Measurements from ENCODE around the gene STAT3.
"Not testable (repeated sequence)": the region's sequence is repeated elsewhere in the genome, so short reads cannot be mapped to it uniquely, and the experiment has no call there.

Gene STAT3

GRCh38 chr17:42307362-42307927 is 80.8 kb downstream of the STAT3 start:
- Histone ChIP-seq H3K4me1 (ENCODE audit: control insufficient read depth, low read depth, low read length) (peaks cover 18% of the 10 kb centered on the region), H3K9me3 (ENCODE audit: control insufficient read depth, low read depth, low read length) (no peaks in the 10 kb centered on the region), H3K4me3 (ENCODE audit: low read length) (no peak overlapping the region), H3K9ac (ENCODE audit: low read length) (no peak overlapping the region), H3K36me3 (ENCODE audit: control insufficient read depth, low read depth, low read length) (no peaks in the 10 kb centered on the region), H3K27me3 (ENCODE audit: control insufficient read depth, insufficient read depth, low read length) (no peaks in the 10 kb centered on the region), H3K27ac (ENCODE audit: low read length) (no peak overlapping the region)

DNA sequence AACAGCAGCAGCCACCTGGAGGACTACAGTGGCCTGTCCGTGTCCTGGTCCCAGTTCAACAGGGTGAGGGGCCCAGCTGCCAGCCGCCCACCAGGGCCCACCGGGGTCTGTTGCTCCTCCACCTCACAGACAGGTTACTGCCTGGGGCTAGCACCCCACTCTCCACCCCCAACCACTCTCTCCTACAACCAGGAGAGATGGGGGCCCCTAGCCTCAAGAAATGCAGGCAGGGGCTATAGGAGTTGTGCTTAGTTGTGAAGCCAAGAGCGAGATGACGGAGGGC is 81.9 kb downstream of the STAT3 start:
- Histone ChIP-seq H3K27me3 (ENCODE audit: control insufficient read depth, insufficient read depth, low read length) (no peaks in the 10 kb centered on the region), H3K9ac (ENCODE audit: low read length) (no peak overlapping the region), H3K36me3 (ENCODE audit: control insufficient read depth, low read depth, low read length) (no peaks in the 10 kb centered on the region), H3K4me3 (ENCODE audit: low read length) (no peak overlapping the region), H3K4me1 (ENCODE audit: control insufficient read depth, low read depth, low read length) (peaks cover 10% of the 10 kb centered on the region), H3K27ac (ENCODE audit: low read length) (no peak overlapping the region), H3K9me3 (ENCODE audit: control insufficient read depth, low read depth, low read length) (no peaks in the 10 kb centered on the region)

- no peaks in the 10 kb centered on the region for H3K9me3 ChIP-seq (ENCODE audit: control insufficient read depth, low read depth, low read length)
- no peaks in the 10 kb centered on the region for H3K27me3 ChIP-seq (ENCODE audit: control insufficient read depth, insufficient read depth, low read length)
- H3K27ac ChIP-seq (ENCODE audit: low read length): no peak overlapping the region
- no peaks in the 10 kb centered on the region for H3K36me3 ChIP-seq (ENCODE audit: control insufficient read depth, low read depth, low read length)
- no peak overlapping the region for H3K4me3 ChIP-seq (ENCODE audit: low read length)
- H3K9ac ChIP-seq (ENCODE audit: low read length): no peak overlapping the region
- peaks cover 6% of the 10 kb centered on the region for H3K4me1 ChIP-seq (ENCODE audit: control insufficient read depth, low read depth, low read length)
These were observed 82.5 kb downstream of the STAT3 start for GRCh38 chr17:42305543-42306384.

DNA sequence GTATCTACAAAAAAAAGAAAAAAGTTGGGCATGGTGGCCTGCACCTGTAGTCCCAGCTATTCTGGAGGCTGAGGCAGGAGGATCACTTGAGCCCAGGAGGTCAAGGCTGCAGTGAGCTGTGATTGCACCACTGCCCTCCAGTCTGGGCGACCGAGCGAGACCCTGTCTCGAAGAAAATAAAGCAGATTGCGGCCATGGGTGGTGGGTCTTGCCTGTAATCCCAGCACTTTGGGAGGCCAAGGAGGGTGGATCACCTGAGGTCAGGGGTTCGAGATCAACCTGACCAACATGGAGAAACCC is 83.3 kb downstream of the STAT3 start:
- not testable (repeated sequence) for H3K27ac ChIP-seq (ENCODE audit: low read length); H3K4me3 ChIP-seq (ENCODE audit: low read length); H3K27me3 ChIP-seq (ENCODE audit: control insufficient read depth, insufficient read depth, low read length); H3K36me3 ChIP-seq (ENCODE audit: control insufficient read depth, low read depth, low read length); H3K9me3 ChIP-seq (ENCODE audit: control insufficient read depth, low read depth, low read length); H3K9ac ChIP-seq (ENCODE audit: low read length); H3K4me1 ChIP-seq (ENCODE audit: control insufficient read depth, low read depth, low read length)

- H3K9me3 ChIP-seq (ENCODE audit: control insufficient read depth, low read depth, low read length): no peaks in the 10 kb centered on the region
- H3K27me3 ChIP-seq (ENCODE audit: control insufficient read depth, insufficient read depth, low read length): no peaks in the 10 kb centered on the region
- H3K36me3 ChIP-seq (ENCODE audit: control insufficient read depth, low read depth, low read length): no peaks in the 10 kb centered on the region
- H3K27ac ChIP-seq (ENCODE audit: low read length): no peak overlapping the region
- no peak overlapping the region for H3K9ac ChIP-seq (ENCODE audit: low read length)
- no peak overlapping the region for H3K4me3 ChIP-seq (ENCODE audit: low read length)
- H3K4me1 ChIP-seq (ENCODE audit: control insufficient read depth, low read depth, low read length): no peaks in the 10 kb centered on the region
These were observed 83.8 kb downstream of the STAT3 start for GRCh38 chr17:42304187-42305030.

GRCh38 chr17:42303694-42304093 is 84.5 kb downstream of the STAT3 start:
- Histone ChIP-seq H3K36me3 (ENCODE audit: control insufficient read depth, low read depth, low read length) (no peaks in the 10 kb centered on the region), H3K4me3 (ENCODE audit: low read length) (no peak overlapping the region), H3K27ac (ENCODE audit: low read length) (no peak overlapping the region), H3K9ac (ENCODE audit: low read length) (no peak overlapping the region), H3K9me3 (ENCODE audit: control insufficient read depth, low read depth, low read length) (no peaks in the 10 kb centered on the region), H3K4me1 (ENCODE audit: control insufficient read depth, low read depth, low read length) (no peaks in the 10 kb centered on the region), H3K27me3 (ENCODE audit: control insufficient read depth, insufficient read depth, low read length) (no peaks in the 10 kb centered on the region)

GRCh38 chr17:42301022-42301421 is 87.2 kb downstream of the STAT3 start:
- Histone ChIP-seq H3K4me1 (ENCODE audit: control insufficient read depth, low read depth, low read length) (no peaks in the 10 kb centered on the region), H3K27me3 (ENCODE audit: control insufficient read depth, insufficient read depth, low read length) (no peaks in the 10 kb centered on the region), H3K4me3 (ENCODE audit: low read length) (no peak overlapping the region), H3K9ac (ENCODE audit: low read length) (no peak overlapping the region), H3K9me3 (ENCODE audit: control insufficient read depth, low read depth, low read length) (no peaks in the 10 kb centered on the region), H3K27ac (ENCODE audit: low read length) (no peak overlapping the region), H3K36me3 (ENCODE audit: control insufficient read depth, low read depth, low read length) (no peaks in the 10 kb centered on the region)

DNA sequence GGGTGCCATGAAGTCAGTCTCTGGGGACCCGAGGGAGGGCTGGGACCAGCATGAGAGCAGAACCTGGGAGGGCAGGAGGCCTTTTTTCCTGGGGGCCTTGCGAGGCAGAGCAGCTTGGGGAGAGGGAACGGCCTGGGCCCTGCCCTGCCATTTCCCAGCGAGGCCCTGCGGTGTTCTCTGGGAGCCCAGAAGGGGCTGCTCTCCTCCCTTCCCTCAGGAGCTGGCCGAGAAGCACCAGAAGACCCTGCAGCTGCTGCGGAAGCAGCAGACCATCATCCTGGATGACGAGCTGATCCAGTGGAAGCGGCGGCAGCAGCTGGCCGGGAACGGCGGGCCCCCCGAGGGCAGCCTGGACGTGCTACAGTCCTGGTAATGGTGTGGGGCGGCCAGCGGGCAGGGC is 88.3 kb downstream of the STAT3 start:
- H3K36me3 ChIP-seq (ENCODE audit: control insufficient read depth, low read depth, low read length); H3K4me1 ChIP-seq (ENCODE audit: control insufficient read depth, low read depth, low read length); H3K27ac ChIP-seq (ENCODE audit: low read length); H3K9ac ChIP-seq (ENCODE audit: low read length); H3K9me3 ChIP-seq (ENCODE audit: control insufficient read depth, low read depth, low read length); H3K4me3 ChIP-seq (ENCODE audit: low read length); H3K27me3 ChIP-seq (ENCODE audit: control insufficient read depth, insufficient read depth, low read length): not testable (repeated sequence)

- H3K36me3 ChIP-seq (ENCODE audit: control insufficient read depth, low read depth, low read length); H3K4me3 ChIP-seq (ENCODE audit: low read length); H3K27ac ChIP-seq (ENCODE audit: low read length); H3K27me3 ChIP-seq (ENCODE audit: control insufficient read depth, insufficient read depth, low read length); H3K9ac ChIP-seq (ENCODE audit: low read length); H3K4me1 ChIP-seq (ENCODE audit: control insufficient read depth, low read depth, low read length); H3K9me3 ChIP-seq (ENCODE audit: control insufficient read depth, low read depth, low read length): not testable (repeated sequence)
These were observed 88.9 kb downstream of the STAT3 start for GRCh38 chr17:42299361-42299760.

DNA sequence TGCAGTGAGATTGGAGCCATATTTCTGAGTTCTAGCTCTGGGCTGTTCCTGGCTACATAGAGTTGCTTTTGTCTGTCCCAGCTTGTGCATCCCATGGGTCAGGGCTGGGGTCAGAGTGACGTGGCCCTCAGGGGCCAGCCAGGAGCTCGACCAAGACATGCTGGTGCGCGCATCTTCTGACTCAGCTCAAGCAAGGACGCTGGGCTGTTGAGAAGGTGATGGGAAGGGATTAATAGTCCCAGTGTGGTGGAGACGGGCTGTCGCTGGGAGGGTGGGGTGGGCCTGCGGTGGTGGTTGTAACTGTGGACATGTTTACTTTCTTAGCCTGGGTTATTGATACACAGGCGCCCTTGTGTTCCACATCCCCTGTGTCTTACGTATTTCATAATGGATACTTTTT is 90.5 kb downstream of the STAT3 start:
- not testable (repeated sequence) for H3K9me3 ChIP-seq (ENCODE audit: control insufficient read depth, low read depth, low read length); H3K4me3 ChIP-seq (ENCODE audit: low read length); H3K9ac ChIP-seq (ENCODE audit: low read length); H3K27ac ChIP-seq (ENCODE audit: low read length); H3K36me3 ChIP-seq (ENCODE audit: control insufficient read depth, low read depth, low read length); H3K4me1 ChIP-seq (ENCODE audit: control insufficient read depth, low read depth, low read length); H3K27me3 ChIP-seq (ENCODE audit: control insufficient read depth, insufficient read depth, low read length)

GRCh38 chr17:42296012-42296411 is 92.2 kb downstream of the STAT3 start:
- Histone ChIP-seq H3K9me3 (ENCODE audit: control insufficient read depth, low read depth, low read length) (no peaks in the 10 kb centered on the region), H3K27ac (ENCODE audit: low read length) (no peak overlapping the region)

More at GRCh38 chr17:42296012-42296411, 92.2 kb downstream of the STAT3 start:
- Histone ChIP-seq H3K4me3 (ENCODE audit: low read length) (no peak overlapping the region), H3K4me1 (ENCODE audit: control insufficient read depth, low read depth, low read length) (no peaks in the 10 kb centered on the region), H3K27me3 (ENCODE audit: control insufficient read depth, insufficient read depth, low read length) (no peaks in the 10 kb centered on the region), H3K36me3 (ENCODE audit: control insufficient read depth, low read depth, low read length) (no peaks in the 10 kb centered on the region), H3K9ac (ENCODE audit: low read length) (no peak overlapping the region)

All from iPS-18a (cell line).